HG02852 (cell line): ENCODE data around the gene ACTG2.
"Not testable (repeated sequence)": the region's sequence is repeated elsewhere in the genome, so short reads cannot be mapped to it uniquely, and the experiment has no call there.

Experiments used
- ATAC-seq: cut with Tn5 transposase; IDR thresholded peaks from one replicate; pipeline ENCODE4 v1.9.1; 2021; ENCODE audit warnings: mild to moderate bottlenecking, moderate library complexity; ENCODE audit not compliant: unreplicated experiment

Gene ACTG2

GRCh38 chr2:73892631-73893329 is at the start of gene ACTG2:
Gene ACTG2, plus strand, starts transcription at chr2:73893008. Its CDS starts 8,304 bp downstream, at chr2:73901312.
- no peak for ATAC-seq

DNA sequence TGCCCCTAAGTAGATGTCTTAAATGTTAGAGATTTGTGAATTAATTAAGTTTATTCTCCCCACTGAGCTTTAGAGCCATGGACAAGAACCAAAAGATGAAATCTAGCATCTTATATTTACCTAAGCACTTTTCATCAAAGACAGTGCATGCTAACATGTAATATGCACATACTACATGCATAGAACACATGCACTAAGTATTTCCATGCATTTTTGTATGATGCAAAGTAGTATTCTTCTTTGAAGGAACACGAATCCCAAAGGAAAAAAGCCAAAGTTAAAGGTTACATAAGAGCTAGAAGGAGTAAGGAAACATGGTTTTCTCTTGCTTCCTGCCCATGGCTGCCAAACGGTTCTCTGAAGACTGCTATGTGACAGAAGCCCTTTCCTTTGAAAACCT is 48.7 kb upstream of the ACTG2 start:
- no peak for ATAC-seq

- no peak for ATAC-seq
Observed at GRCh38 chr2:73850009-73850408, 42.8 kb upstream of the ACTG2 start.

- ATAC-seq, result no peak
Observed at GRCh38 chr2:73851274-73851673, 41.5 kb upstream of the ACTG2 start.

DNA sequence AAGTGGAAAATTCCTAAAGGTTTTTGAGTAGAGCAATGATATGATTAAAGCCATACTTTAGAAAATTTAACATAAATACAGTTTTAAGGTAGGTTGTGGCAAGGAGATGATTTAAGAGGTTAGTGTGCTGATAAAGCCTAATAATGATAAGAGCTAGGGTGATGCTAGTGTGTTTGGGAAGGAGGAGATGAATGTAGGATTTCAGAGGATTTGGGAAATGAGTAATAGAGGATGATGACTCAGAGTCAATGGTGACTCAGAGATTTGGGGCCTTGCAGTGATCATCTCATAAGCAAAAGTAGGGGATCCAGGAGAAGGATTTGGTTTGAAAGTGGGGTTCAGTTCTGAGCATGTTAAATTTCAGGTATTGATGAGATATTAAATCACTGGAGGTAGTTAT is 40.8 kb upstream of the ACTG2 start:
- no peak for ATAC-seq

GRCh38 chr2:73855526-73855925 is 37.3 kb upstream of the ACTG2 start:
- no peak for ATAC-seq

DNA sequence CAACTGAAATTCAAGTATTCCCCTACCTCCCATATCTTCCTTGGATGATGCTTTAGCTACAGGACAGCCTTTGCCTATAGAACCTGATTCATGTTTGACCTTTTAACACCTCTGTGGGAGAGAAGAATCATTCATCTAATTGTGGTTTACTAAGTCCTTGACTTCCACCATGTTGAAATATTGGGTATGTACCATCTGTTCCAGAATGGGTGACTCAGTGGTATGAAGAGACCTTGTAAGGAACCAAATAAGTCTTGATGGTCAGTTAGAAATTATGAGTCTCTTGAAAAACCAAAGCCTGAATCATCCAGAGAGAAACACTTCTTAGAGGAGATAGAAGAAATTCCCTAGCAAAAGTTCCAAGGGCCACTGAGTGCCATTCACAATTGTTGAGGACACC is 36.6 kb upstream of the ACTG2 start:
- no peak for ATAC-seq

DNA sequence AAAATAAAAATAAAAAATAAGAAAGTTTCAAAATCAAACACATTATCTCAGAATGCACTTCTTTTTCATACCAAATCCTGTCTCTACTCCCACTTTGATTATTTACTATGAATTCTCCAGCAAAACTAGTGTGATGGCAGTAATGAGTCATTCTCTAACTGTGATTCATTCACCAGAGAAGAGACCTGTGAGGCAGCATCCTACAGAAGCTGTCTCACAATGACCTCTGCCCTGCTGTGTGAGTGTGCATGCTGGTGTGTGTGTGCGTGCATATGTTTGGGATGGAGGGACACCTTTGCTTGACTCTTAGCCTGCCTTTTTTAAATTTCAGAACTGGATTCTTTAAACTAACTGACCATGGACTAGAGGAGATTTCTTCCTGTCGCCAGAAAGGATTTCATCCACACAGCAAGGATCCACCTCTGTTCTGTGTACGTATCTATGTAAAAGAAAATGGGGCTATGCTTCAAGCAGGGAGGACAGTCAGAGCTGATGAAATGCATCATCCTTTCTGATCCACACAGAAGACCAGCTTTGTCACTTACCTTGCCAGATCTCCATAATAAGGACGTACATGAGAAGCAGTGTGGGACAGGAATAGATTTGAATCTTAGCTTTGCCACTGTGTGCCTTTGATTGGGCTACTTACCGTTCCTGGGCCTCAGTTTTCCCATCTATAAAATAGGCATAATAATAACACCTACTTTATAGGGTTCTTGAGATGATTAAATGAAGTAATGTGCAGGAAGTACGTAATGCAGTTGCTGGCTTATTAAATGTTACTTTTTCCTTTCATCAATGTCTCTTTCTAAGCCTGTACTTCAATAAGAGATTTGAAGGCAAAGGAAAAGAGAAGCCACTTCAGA is 32.9 kb upstream of the ACTG2 start:
- ATAC-seq, result no peak

- no peak for ATAC-seq
Observed at GRCh38 chr2:73862987-73863386, 29.8 kb upstream of the ACTG2 start.

- no peak for ATAC-seq
Observed at GRCh38 chr2:73868204-73868978, 24.4 kb upstream of the ACTG2 start.

- ATAC-seq, result no peak
Observed at GRCh38 chr2:73870084-73870483, 22.7 kb upstream of the ACTG2 start.

DNA sequence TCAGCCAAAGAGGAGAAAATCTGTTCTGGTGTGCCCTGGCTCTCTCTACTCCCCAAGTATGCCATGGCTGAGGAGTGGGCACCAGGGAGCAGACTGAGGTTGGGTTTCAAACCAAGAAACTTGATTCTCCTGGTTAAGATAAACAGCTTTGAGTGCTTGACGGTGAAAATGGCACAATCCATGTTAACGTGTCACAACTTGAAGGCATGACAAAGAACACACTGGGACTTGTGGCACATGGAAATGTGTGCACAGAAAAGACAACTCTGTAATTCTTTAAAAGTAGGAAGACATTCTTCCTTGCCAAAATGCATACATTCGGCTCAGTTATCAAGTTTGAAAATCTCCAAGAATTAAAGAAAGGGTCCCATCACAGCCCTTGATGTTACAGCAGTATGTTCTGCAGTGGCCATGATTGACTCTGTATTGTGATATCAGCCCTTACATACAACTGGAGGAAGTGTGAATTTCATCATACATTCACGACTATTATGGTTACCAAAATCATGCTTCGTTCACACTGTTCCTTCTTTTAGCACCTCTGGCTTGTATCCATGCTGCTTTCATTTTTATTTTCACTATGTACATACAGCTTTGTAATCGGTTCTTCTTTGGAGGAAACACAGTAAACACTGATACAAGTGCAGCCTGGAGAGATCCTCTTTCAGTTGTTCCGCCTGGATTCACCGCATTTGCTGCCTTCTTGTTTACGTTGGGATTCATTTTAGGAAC is 15.6 kb upstream of the ACTG2 start:
- ATAC-seq, result no peak

GRCh38 chr2:73877984-73878383 is 14.8 kb upstream of the ACTG2 start:
- not testable (repeated sequence) for ATAC-seq

DNA sequence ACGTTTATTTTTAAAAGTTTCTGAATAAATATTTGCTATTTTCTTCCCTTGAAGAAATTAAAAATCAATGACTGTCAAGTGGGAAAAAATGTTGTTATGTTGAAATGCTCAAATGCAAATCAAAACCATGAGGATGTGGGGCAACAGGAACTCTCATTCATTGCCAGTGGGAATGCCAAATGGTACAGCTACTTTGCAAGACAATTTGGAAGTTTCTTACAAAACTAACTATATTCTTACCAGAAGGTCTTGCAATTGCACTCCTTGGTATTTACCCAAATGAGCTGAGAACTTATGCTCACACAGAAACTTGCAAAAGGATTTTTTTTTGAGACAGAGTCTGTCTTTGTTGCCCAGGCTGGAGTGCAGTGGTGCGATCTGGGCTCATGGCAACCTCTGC is 7.4 kb upstream of the ACTG2 start:
- no peak for ATAC-seq

GRCh38 chr2:73886357-73886756 is 6.5 kb upstream of the ACTG2 start:
- ATAC-seq, result no peak

GRCh38 chr2:73887596-73888353 is 5.0 kb upstream of the ACTG2 start:
- not testable (repeated sequence) for ATAC-seq

GRCh38 chr2:73888388-73888787 is 4.4 kb upstream of the ACTG2 start:
- no peak for ATAC-seq

GRCh38 chr2:73889206-73889605 is 3.6 kb upstream of the ACTG2 start:
- ATAC-seq, result no peak

- ATAC-seq, result no peak
Observed at GRCh38 chr2:73890301-73891092, 2.3 kb upstream of the ACTG2 start.
